Naive thymus-derived CD4-positive, alpha-beta T cell (primary cell): ENCODE data around the gene GRIK4. TPM values are rescaled to one million over a fixed set of nuclear protein-coding genes. Genes with fewer than 3 reads are reported as not detected.

Experiments
- ATAC-seq: fragments of 150-1000 bp; cut with Tn5 transposase; 2 replicates; pipeline ENCODE4 v1.10.0; 2021; ENCODE audit warnings: mild to moderate bottlenecking, moderate library complexity
- CTCF ChIA-PET: fragments of 350-600 bp; sonication (Branson Sonifier 250); formaldehyde crosslinking; loops from one replicate; lab custom pipeline; 2021; ENCODE audit warnings: antibody characterized with exemption; lab: Charles Lee
- POLR2A ChIA-PET: fragments of 350-600 bp; sonication (Branson Sonifier 250); formaldehyde crosslinking; loops from one replicate; lab custom pipeline; 2021; ENCODE audit warnings: antibody characterized with exemption, inconsistent platforms; lab: Charles Lee
- DNase-seq, 9 donors: peaks; one replicate each; pipeline versions ENCODE4 v3.0.0 to v3.0.0-alpha.2; 2020 to 2022; ENCODE audit warnings: mixed read lengths in 1 of 9
- H3K27ac ChIP-seq: one replicate; pipeline ENCODE4 v1.7.0; 2013; ENCODE audit warnings: mild to moderate bottlenecking, low read depth, low read length, moderate library complexity
- H3K27me3 ChIP-seq, 2 donors: one replicate each; pipeline ENCODE4 v1.7.0; 2013; ENCODE audit warnings: low read length in 2 of 2, mild to moderate bottlenecking in 2 of 2, moderate library complexity in 2 of 2; ENCODE audit not compliant: control insufficient read depth in 2 of 2, insufficient read depth in 2 of 2
- H3K36me3 ChIP-seq, 3 experiments: 1 replicate in 2 of 3; 2 replicates in 1 of 3; pipeline ENCODE4 v1.7.0; 2013; ENCODE audit warnings: low read length in 3 of 3, mild to moderate bottlenecking in 3 of 3, moderate library complexity in 1 of 3; ENCODE audit not compliant: insufficient read depth in 3 of 3, control insufficient read depth in 2 of 3
- H3K4me1 ChIP-seq, 2 donors: one replicate each; pipeline ENCODE4 v1.7.0; 2013; ENCODE audit warnings: low read length in 2 of 2, mild to moderate bottlenecking in 2 of 2, moderate library complexity in 1 of 2; ENCODE audit not compliant: control insufficient read depth in 2 of 2, insufficient read depth in 2 of 2
- H3K4me3 ChIP-seq: 2 replicates; pipeline ENCODE4 v1.7.0; 2013; ENCODE audit warnings: mild to moderate bottlenecking, low read length
- H3K9me3 ChIP-seq, 3 experiments: 1 replicate in 2 of 3; 2 replicates in 1 of 3; pipeline ENCODE4 v1.7.0; 2013; ENCODE audit warnings: low read length in 3 of 3; ENCODE audit not compliant: control insufficient read depth in 2 of 3
- H3K27ac Mint-ChIP-seq, 9 donors: one replicate each; pipeline ENCODE4 v1.8.0; 2020 to 2022; ENCODE audit warnings: mixed read lengths in 9 of 9, mild to moderate bottlenecking in 8 of 9, moderate library complexity in 5 of 9, inconsistent platforms in 2 of 9
- H3K27me3 Mint-ChIP-seq, 5 donors: one replicate each; pipeline ENCODE4 v1.8.0; 2021 to 2022; ENCODE audit warnings: mixed read lengths in 5 of 5, mild to moderate bottlenecking in 1 of 5
- H3K36me3 Mint-ChIP-seq, 5 donors: one replicate each; pipeline ENCODE4 v1.8.0; 2020 to 2022; ENCODE audit warnings: mixed read lengths in 5 of 5, mild to moderate bottlenecking in 3 of 5, inconsistent platforms in 1 of 5
- H3K4me1 Mint-ChIP-seq, 7 donors: one replicate each; pipeline ENCODE4 v1.8.0; 2020 to 2022; ENCODE audit warnings: mixed read lengths in 7 of 7, mild to moderate bottlenecking in 3 of 7, inconsistent platforms in 1 of 7
- H3K4me3 Mint-ChIP-seq, 10 donors: one replicate each; pipeline ENCODE4 v1.8.0; 2020 to 2022; ENCODE audit warnings: mild to moderate bottlenecking in 10 of 10, mixed read lengths in 10 of 10, moderate library complexity in 6 of 10, inconsistent platforms in 2 of 10
- H3K9me3 Mint-ChIP-seq, 11 donors: one replicate each; pipeline ENCODE4 v1.8.0; 2020 to 2022; ENCODE audit warnings: mixed read lengths in 11 of 11, mild to moderate bottlenecking in 4 of 11, inconsistent platforms in 1 of 11, moderate library complexity in 1 of 11
- intact Hi-C, 2 donors: fragments of 100-400 bp; cut with micrococcal nuclease; formaldehyde crosslinking; loops; one replicate each; pipeline ENCODE4 v1.15.1; 2023
- polyA plus RNA-seq, 2 donors: library from polyadenylated mRNA; unstranded; fragments of 300-500 nt; fragmentation: Illumina TruSeq; gene quantifications; one replicate each; pipeline ENCODE4 v1.2.3, GENCODE V29; 2021
- total RNA-seq, 6 experiments: library from RNA in 5 of 6; stranded (reverse) in 5 of 6; gene quantifications; 1 replicate in 5 of 6; 2 replicates in 1 of 6; pipeline ENCODE4 v1.2.3 and lab custom pipeline; 2021 to 2026

The GRIK4 gene
- total and polyA plus RNA-seq, 7 experiments from 2014 or later: 0.93 to 3.8 TPM; not detected in 5

DNA sequence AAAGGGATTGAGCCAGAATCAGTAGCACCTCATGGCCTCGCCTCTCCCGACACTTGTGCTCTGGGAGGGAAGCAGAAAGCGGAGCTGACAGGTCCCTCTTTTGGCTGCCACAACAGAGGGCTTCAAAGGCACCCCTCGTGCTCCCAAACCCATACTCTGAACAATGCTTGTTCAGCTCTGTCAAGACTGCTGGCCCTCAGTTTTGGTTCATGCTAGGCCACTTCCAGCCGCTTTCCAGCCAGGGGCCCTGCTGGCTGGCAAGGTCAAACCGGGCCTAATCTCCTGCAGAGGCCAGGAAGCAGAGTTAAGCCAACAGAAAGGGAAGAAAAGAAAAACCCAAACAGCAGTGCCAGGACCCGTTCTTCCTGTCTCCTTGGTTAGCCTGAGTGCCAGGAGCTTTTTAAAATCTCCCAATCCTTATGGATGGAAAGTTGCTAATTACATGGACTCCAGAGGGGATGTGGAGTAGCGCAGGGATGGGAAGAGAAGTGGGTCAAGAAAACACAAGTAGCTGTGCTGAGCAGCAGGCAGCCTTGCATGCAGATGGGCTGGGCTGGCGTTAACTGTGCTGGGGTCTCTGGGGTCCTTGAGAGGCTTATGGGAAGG lies 150.6 kb downstream of the GRIK4 start:
- intact Hi-C loops: no loop called here
- Histone ChIP-seq H3K27me3 (no peaks in the 10 kb centered on the region), H3K9me3 (no peaks in the 10 kb centered on the region), H3K4me3 (no peak overlapping the region), H3K36me3 (no peaks in the 10 kb centered on the region), H3K4me1 (no peaks in the 10 kb centered on the region), H3K27ac (no peak overlapping the region)
- ChIA-PET CTCF (no interaction called here), POLR2A (no interaction called here)
- H3K27me3 Mint-ChIP-seq: peaks cover 8 to 57% (median 23%) of the 10 kb centered on the region in 5 donors
- H3K4me1 Mint-ChIP-seq: no peaks in the 10 kb centered on the region
- H3K36me3 Mint-ChIP-seq: no peaks in the 10 kb centered on the region
- H3K9me3 Mint-ChIP-seq: peaks cover 0 to 1% (median 0%) of the 10 kb centered on the region in 11 donors
- no peak overlapping the region for H3K27ac Mint-ChIP-seq
- DNase-seq (no peak), ATAC-seq (no peak)
- no peak overlapping the region for H3K4me3 Mint-ChIP-seq

DNA sequence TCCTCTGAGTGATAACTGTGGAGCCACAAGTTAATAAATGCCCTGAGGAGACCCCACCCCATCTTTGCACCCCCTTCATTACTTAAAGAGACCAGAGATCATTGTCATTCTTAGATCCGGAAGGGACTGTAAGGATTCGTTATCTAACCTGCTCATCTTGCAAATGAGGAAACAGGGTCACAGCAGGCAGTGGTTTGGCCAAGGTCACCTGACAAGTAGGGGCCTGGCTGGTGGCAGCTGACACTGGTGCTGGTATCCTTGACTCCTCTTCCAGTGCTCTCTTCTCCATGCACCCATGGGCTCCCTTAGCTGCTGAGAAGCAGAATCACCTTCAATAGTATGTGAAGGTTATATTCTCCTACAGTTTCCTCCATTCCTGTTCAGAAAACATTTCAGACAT lies 151.6 kb downstream of the GRIK4 start:
- peaks cover 8 to 57% (median 23%) of the 10 kb centered on the region in 5 donors for H3K27me3 Mint-ChIP-seq
- no peak overlapping the region for H3K4me3 ChIP-seq
- intact Hi-C loops: no loop called here
- DNase-seq (no peak), ATAC-seq (no peak)
- ChIA-PET POLR2A (no interaction called here), CTCF (no interaction called here)
- H3K4me1 ChIP-seq: no peaks in the 10 kb centered on the region
- no peak overlapping the region for H3K27ac Mint-ChIP-seq
- peaks cover 0 to 1% (median 0%) of the 10 kb centered on the region in 11 donors for H3K9me3 Mint-ChIP-seq
- H3K9me3 ChIP-seq: no peaks in the 10 kb centered on the region
- no peaks in the 10 kb centered on the region for H3K36me3 ChIP-seq
- no peaks in the 10 kb centered on the region for H3K4me1 Mint-ChIP-seq
- no peaks in the 10 kb centered on the region for H3K36me3 Mint-ChIP-seq
- no peak overlapping the region for H3K27ac ChIP-seq
- no peaks in the 10 kb centered on the region for H3K27me3 ChIP-seq
- no peak overlapping the region for H3K4me3 Mint-ChIP-seq

DNA sequence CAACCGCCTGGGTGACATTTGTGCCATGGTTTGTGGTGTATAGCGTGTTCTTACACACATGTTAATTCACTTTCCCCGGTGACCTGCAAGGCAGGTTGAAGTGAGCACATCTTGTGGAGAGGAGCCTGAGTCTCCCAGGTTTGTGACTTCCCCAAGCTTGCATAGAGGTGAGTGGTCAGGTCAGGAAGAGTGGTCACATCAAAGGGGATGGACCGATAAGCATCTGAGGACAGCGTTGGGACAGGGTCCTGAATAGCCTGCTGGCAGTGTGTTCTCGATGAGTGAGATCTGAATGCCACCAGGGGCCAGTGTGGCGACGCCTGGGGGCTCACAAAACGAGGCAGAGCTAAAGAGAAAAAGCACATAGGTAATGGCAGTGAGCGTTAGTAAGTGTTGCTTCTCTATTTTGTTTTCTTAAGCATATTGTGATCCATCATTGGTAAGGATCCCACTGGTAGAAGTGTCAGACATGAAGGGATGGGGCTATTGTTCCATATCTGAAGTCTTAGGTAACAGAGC lies 154.6 kb downstream of the GRIK4 start:
- Mint-ChIP-seq H3K4me1 (no peaks in the 10 kb centered on the region), H3K4me3 (no peak overlapping the region), H3K9me3 (peaks cover 0 to 3% (median 0%) of the 10 kb centered on the region in 11 donors), H3K27me3 (peaks cover 6 to 40% (median 21%) of the 10 kb centered on the region in 5 donors), H3K36me3 (no peaks in the 10 kb centered on the region), H3K27ac (no peak overlapping the region)
- Histone ChIP-seq H3K36me3 (no peaks in the 10 kb centered on the region), H3K27ac (no peak overlapping the region), H3K9me3 (no peaks in the 10 kb centered on the region), H3K4me1 (no peaks in the 10 kb centered on the region), H3K27me3 (no peaks in the 10 kb centered on the region), H3K4me3 (no peak overlapping the region)
- DNase-seq: no peak
- ChIA-PET POLR2A (no interaction called here), CTCF (no interaction called here)
- intact Hi-C loops: no loop called here
- ATAC-seq: no peak

DNA sequence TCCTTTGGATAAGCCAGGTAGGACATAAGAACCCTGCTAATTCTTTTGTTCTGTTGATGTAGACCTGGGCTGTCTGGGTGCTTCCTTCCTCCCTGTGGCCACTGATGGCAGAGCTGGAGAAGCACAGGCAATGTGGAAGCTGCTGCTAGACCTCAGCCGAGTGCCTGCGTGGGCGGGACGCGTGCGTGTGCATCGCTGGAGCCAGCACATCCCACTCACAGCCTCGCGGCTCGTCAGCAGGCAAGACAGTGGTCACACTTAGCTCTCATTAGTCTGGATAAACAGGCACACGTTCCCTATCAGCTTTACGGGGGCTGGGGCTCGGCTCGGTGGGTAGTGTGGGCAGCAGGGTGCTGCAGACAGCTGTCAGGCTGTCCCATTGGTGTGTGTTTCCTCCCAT lies 155.7 kb downstream of the GRIK4 start:
- H3K4me3 ChIP-seq: no peak overlapping the region
- H3K9me3 ChIP-seq: no peaks in the 10 kb centered on the region
- no peak for DNase-seq
- Mint-ChIP-seq H3K27ac (no peak overlapping the region), H3K36me3 (no peaks in the 10 kb centered on the region), H3K27me3 (peaks cover 6 to 38% (median 23%) of the 10 kb centered on the region in 5 donors), H3K4me3 (no peak overlapping the region), H3K4me1 (no peaks in the 10 kb centered on the region), H3K9me3 (peaks cover 0 to 4% (median 0%) of the 10 kb centered on the region in 11 donors)
- ChIA-PET POLR2A (no interaction called here), CTCF (no interaction called here)
- no peaks in the 10 kb centered on the region for H3K36me3 ChIP-seq
- no peak for ATAC-seq
- H3K27ac ChIP-seq: no peak overlapping the region
- no peaks in the 10 kb centered on the region for H3K4me1 ChIP-seq
- intact Hi-C loops: no loop called here
- H3K27me3 ChIP-seq: no peaks in the 10 kb centered on the region

GRCh38 chr11:120667934-120668333 lies 156.4 kb downstream of the GRIK4 start:
- H3K4me3 Mint-ChIP-seq: no peak overlapping the region
- H3K27ac Mint-ChIP-seq: no peak overlapping the region
- CTCF ChIA-PET: no interaction called here
- POLR2A ChIA-PET: no interaction called here
- intact Hi-C loops: no loop called here
- H3K9me3 Mint-ChIP-seq: peaks cover 0 to 5% (median 0%) of the 10 kb centered on the region in 11 donors
- Histone ChIP-seq H3K36me3 (no peaks in the 10 kb centered on the region), H3K4me3 (no peak overlapping the region), H3K27me3 (no peaks in the 10 kb centered on the region), H3K27ac (no peak overlapping the region), H3K4me1 (no peaks in the 10 kb centered on the region), H3K9me3 (no peaks in the 10 kb centered on the region)
- no peaks in the 10 kb centered on the region for H3K4me1 Mint-ChIP-seq
- peaks cover 6 to 31% (median 28%) of the 10 kb centered on the region in 5 donors for H3K27me3 Mint-ChIP-seq
- DNase-seq (no peak), ATAC-seq (no peak)
- H3K36me3 Mint-ChIP-seq: no peaks in the 10 kb centered on the region

DNA sequence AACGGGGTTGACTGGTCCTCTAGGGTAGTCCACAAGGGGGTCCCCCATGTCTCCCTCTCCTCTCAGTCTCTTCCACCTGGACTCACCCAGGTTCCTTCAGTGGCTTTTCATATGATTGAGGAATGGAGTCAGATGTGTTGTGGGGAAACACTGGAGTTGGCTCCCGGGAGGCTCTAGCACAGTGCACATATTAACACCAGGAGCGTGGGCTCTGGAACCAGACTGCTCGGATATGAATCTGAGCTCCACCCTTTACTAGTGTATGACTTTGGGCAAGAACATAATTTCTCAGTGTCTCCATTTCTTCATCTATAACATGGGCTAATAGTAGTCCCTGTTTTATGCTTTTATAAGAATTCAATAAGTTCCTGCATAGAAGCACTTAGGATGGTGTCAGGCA lies 157.0 kb downstream of the GRIK4 start:
- peaks cover 5 to 27% (median 24%) of the 10 kb centered on the region in 5 donors for H3K27me3 Mint-ChIP-seq
- intact Hi-C loops: no loop called here
- DNase-seq (no peak), ATAC-seq (no peak)
- no peaks in the 10 kb centered on the region for H3K4me1 Mint-ChIP-seq
- H3K9me3 ChIP-seq: no peaks in the 10 kb centered on the region
- no peaks in the 10 kb centered on the region for H3K4me1 ChIP-seq
- H3K4me3 Mint-ChIP-seq: no peak overlapping the region
- ChIA-PET CTCF (no interaction called here), POLR2A (no interaction called here)
- H3K27ac Mint-ChIP-seq: no peak overlapping the region
- H3K27me3 ChIP-seq: no peaks in the 10 kb centered on the region
- H3K36me3 ChIP-seq: no peaks in the 10 kb centered on the region
- H3K9me3 Mint-ChIP-seq: peaks cover 0 to 8% (median 0%) of the 10 kb centered on the region in 11 donors
- no peaks in the 10 kb centered on the region for H3K36me3 Mint-ChIP-seq
- H3K4me3 ChIP-seq: no peak overlapping the region
- no peak overlapping the region for H3K27ac ChIP-seq

DNA sequence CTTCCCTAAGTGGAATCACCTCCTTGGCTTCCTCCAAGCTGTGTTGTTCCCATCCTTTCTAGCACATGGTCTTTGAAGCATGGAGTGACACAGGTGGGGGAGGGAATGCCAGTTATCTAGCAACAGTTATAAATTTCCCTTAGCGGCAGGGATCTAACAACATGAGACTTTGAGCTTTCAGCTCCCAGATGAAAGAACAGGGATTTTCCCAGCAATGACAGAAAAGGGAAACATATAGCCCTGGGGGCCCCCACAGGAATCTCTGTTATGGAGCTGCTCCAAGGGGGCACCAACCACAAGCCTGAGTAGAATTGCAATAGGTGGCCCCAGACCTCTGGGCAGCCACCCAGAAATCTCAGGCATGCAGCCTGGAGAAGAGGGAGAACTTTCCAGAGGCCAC lies 163.0 kb downstream of the GRIK4 start:
- Histone ChIP-seq H3K27ac (no peak overlapping the region), H3K4me1 (no peaks in the 10 kb centered on the region), H3K9me3 (no peaks in the 10 kb centered on the region), H3K4me3 (no peak overlapping the region), H3K27me3 (no peaks in the 10 kb centered on the region), H3K36me3 (no peaks in the 10 kb centered on the region)
- H3K4me1 Mint-ChIP-seq: no peaks in the 10 kb centered on the region
- POLR2A ChIA-PET: no interaction called here
- ATAC-seq (no peak), DNase-seq (no peak)
- intact Hi-C loops: no loop called here
- no peak overlapping the region for H3K4me3 Mint-ChIP-seq
- CTCF ChIA-PET: no interaction called here
- no peaks in the 10 kb centered on the region for H3K36me3 Mint-ChIP-seq
- H3K27me3 Mint-ChIP-seq: peaks cover 6 to 32% (median 27%) of the 10 kb centered on the region in 5 donors
- H3K27ac Mint-ChIP-seq: no peak overlapping the region
- H3K9me3 Mint-ChIP-seq: peaks cover 0 to 8% (median 0%) of the 10 kb centered on the region in 11 donors
